ENCODE data around the gene ATP8B3.
"Not testable (repeated sequence)": the region's sequence is repeated elsewhere in the genome, so short reads cannot be mapped to it uniquely, and the experiment has no call there.

The ATP8B3 gene

GRCh38 chr19:1815605-1816529, 3.8 kb upstream of the ATP8B3 start:
- DNase-seq: no peak

GRCh38 chr19:1814833-1815604, 2.9 kb upstream of the ATP8B3 start:
- DNase-seq: no peak

GRCh38 chr19:1814391-1814790, 2.3 kb upstream of the ATP8B3 start:
- no peak for DNase-seq

GRCh38 chr19:1813192-1814182, 1.4 kb upstream of the ATP8B3 start:
- no peak for DNase-seq

- DNase-seq: peak; percentile 96
These were observed 533 bp upstream of the ATP8B3 start for GRCh38 chr19:1812426-1813191.

GRCh38 chr19:1811472-1811894, 593 bp downstream of the ATP8B3 start:
- peak; percentile 30 for DNase-seq

GRCh38 chr19:1810439-1811160, 1.5 kb downstream of the ATP8B3 start:
- no peak for DNase-seq

GRCh38 chr19:1809678-1810077, 2.4 kb downstream of the ATP8B3 start:
- DNase-seq: no peak

- DNase-seq: no peak
These were observed 3.7 kb downstream of the ATP8B3 start for GRCh38 chr19:1808395-1808731.

GRCh38 chr19:1807695-1808394, 4.2 kb downstream of the ATP8B3 start:
- DNase-seq: no peak

GRCh38 chr19:1807030-1807694, 4.9 kb downstream of the ATP8B3 start:
- DNase-seq: no peak

GRCh38 chr19:1806184-1807029, 5.7 kb downstream of the ATP8B3 start:
- DNase-seq: no peak

GRCh38 chr19:1805401-1806183, 6.5 kb downstream of the ATP8B3 start:
- no peak for DNase-seq

- DNase-seq: no peak
These were observed 7.2 kb downstream of the ATP8B3 start for GRCh38 chr19:1804858-1805257.

GRCh38 chr19:1799695-1800342, 12.3 kb downstream of the ATP8B3 start:
- no peak for DNase-seq

- DNase-seq: not testable (repeated sequence)
These were observed 14.8 kb downstream of the ATP8B3 start for GRCh38 chr19:1797313-1797712.

GRCh38 chr19:1796395-1797142, 15.5 kb downstream of the ATP8B3 start:
- DNase-seq: no peak

All from activated CD4-positive, alpha-beta T cell treated with anti-CD3 and anti-CD28 coated beads, Interleukin-2, amount 50 U/mL, for 16 hours (primary cell).